HEK293 (cell line): ENCODE measurements around the gene SLC22A13.

Experiments used
- ATF2 ChIP-seq: fragments of 450-650 bp; formaldehyde crosslinking; IDR thresholded peaks from 2 replicates; pipeline ENCODE4 v1.5.1; 2016; ENCODE audit warnings: missing biosample characterization, missing genetic modification characterization, low read depth
- ZBTB1 ChIP-seq: fragments of 450-650 bp; formaldehyde crosslinking; IDR thresholded peaks from 2 replicates; pipeline ENCODE4 v1.5.1; 2016; ENCODE audit warnings: missing biosample characterization, missing genetic modification characterization
- ZNF426 ChIP-seq: fragments of 450-650 bp; formaldehyde crosslinking; IDR thresholded peaks from 2 replicates; pipeline ENCODE4 v1.5.1; 2017; ENCODE audit warnings: missing biosample characterization, missing genetic modification characterization, mild to moderate bottlenecking, inconsistent platforms, moderate library complexity
- TF ChIP-seq, protein P1 (sequence below): fragments of 450-650 bp; formaldehyde crosslinking; IDR thresholded peaks from 2 replicates; pipeline ENCODE4 v1.5.1; 2016; ENCODE audit warnings: missing biosample characterization, missing genetic modification characterization

DNA sequence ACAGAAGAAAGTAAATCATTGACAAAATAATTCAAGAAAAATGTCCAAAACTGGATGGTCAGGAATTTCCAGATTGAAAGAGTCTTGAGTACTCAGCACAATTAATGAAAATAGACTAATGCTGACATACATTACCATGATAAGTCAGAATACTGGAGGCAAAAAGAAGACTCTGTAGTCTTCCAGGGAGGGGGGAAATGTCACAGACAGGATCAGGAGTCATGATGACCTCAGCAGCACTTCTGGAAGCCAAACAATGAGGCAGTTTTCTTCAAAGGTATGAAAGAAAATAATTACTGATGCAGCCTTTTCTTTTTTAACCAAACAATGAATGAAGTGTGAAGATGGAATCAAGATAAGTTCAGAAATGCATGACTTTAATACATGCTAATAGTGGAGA lies 30.1 kb upstream of the SLC22A13 start:
- TF ChIP-seq ZBTB1 (tag by site-specific recombination) = no peak
- TF ChIP-seq, protein P1, sequence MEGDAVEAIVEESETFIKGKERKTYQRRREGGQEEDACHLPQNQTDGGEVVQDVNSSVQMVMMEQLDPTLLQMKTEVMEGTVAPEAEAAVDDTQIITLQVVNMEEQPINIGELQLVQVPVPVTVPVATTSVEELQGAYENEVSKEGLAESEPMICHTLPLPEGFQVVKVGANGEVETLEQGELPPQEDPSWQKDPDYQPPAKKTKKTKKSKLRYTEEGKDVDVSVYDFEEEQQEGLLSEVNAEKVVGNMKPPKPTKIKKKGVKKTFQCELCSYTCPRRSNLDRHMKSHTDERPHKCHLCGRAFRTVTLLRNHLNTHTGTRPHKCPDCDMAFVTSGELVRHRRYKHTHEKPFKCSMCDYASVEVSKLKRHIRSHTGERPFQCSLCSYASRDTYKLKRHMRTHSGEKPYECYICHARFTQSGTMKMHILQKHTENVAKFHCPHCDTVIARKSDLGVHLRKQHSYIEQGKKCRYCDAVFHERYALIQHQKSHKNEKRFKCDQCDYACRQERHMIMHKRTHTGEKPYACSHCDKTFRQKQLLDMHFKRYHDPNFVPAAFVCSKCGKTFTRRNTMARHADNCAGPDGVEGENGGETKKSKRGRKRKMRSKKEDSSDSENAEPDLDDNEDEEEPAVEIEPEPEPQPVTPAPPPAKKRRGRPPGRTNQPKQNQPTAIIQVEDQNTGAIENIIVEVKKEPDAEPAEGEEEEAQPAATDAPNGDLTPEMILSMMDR (tag by site-specific recombination) = no peak
- no peak for TF ChIP-seq ATF2 (tag by site-specific recombination)
- TF ChIP-seq ZNF426 (tag by site-specific recombination) = no peak
